Activated CD4-positive, alpha-beta memory T cell treated with anti-CD3 and anti-CD28 coated beads for 36 hours (primary cell): ENCODE data around the gene METRN. TPM values are rescaled to one million over a fixed set of nuclear protein-coding genes. Genes with fewer than 3 reads are reported as not detected.
A peak's percentile ranks its signal among the peaks of the same experiment; 100 is the strongest.

Experiments
- CTCF ChIA-PET: fragments of 350-600 bp; sonication (Branson Sonifier 250); formaldehyde crosslinking; loops from one replicate; lab custom pipeline; 2021; ENCODE audit warnings: antibody characterized with exemption, inconsistent platforms; lab: Charles Lee
- POLR2A ChIA-PET: fragments of 350-600 bp; sonication (Branson Sonifier 250); formaldehyde crosslinking; loops from one replicate; lab custom pipeline; 2021; ENCODE audit warnings: antibody characterized with exemption; lab: Charles Lee
- DNase-seq: peaks from one replicate; pipeline ENCODE4 v3.0.0-alpha.2; 2020
- H3K27ac Mint-ChIP-seq: one replicate; pipeline ENCODE4 v1.8.0; 2021; ENCODE audit warnings: mixed read lengths
- H3K27me3 Mint-ChIP-seq: one replicate; pipeline ENCODE4 v1.8.0; 2021; ENCODE audit warnings: mixed read lengths
- H3K36me3 Mint-ChIP-seq: one replicate; pipeline ENCODE4 v1.8.0; 2021; ENCODE audit warnings: mixed read lengths
- H3K4me1 Mint-ChIP-seq: one replicate; pipeline ENCODE4 v1.8.0; 2021; ENCODE audit warnings: low read depth, mixed read lengths
- H3K4me3 Mint-ChIP-seq: one replicate; pipeline ENCODE4 v1.8.0; 2021; ENCODE audit warnings: mild to moderate bottlenecking, mixed read lengths
- H3K9me3 Mint-ChIP-seq: one replicate; pipeline ENCODE4 v1.8.0; 2021; ENCODE audit warnings: mixed read lengths
- intact Hi-C: fragments of 100-400 bp; cut with micrococcal nuclease; formaldehyde crosslinking; loops from one replicate; pipeline ENCODE4 v1.15.1; 2023
- total RNA-seq, 2 experiments: library from RNA; stranded (reverse); gene quantifications; one replicate each; pipeline ENCODE4 v1.2.3, GENCODE V29; 2021

Gene METRN
- total RNA-seq, 2 experiments from 2014 or later: 14.6 to 16.0 TPM

DNA sequence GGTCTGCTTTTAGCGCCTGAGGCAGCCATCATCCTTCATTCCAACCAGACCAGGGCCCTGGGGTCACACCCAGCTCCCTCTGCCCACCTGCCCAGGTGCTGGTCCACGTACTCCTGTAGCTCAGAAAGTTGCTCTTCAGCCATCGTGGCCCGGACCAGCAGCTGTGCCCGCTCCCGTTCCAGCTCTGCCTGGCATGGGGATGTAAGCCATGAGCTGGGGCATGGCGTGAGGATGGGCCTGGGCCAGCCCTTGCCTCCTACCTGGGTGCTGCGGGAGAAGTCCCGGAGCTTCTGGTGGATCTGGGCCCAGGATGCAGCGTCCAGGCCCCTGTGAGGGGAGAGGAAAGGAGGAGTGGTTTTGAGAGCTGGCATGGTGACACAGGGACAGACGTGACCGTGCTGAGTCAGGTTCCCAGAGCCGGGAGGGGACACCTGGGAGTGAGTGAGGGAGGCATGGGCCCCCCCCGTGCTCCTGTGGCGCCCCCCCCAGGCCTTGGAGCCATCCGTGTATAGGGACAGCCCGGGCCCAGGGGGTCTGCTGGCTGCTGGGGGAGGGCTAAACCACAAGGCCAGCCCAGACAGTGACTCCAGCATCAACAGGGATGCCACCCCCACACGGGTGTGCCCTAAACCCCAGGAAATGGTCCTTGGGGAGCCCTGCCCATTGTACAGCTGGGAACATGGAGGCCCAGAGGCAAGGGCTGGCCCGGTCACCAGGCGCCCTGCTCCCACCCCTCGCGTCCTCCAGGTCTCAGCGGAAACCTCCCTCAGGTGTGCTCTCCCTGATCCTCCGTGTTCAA lies 8.1 kb downstream of the METRN start:
- intact Hi-C loops: no loop called here
- H3K27ac Mint-ChIP-seq: no peak overlapping the region
- H3K9me3 Mint-ChIP-seq: no peaks in the 10 kb centered on the region
- H3K27me3 Mint-ChIP-seq: no peaks in the 10 kb centered on the region
- H3K4me3 Mint-ChIP-seq: no peak overlapping the region
- ChIA-PET CTCF (interaction anchor here (1.3 to 2.9 kb wide), 4 partner anchors 10 to 18 kb away, joined by 4 to 21 read pairs (median 4); partner anchors contain the start of gene CIAO3), POLR2A (interaction anchor here (2.4 kb wide), 1 partner anchor 12 kb away, joined by 10 read pairs; no protein-coding TSS in a partner anchor)
- DNase-seq: no peak
- no peaks in the 10 kb centered on the region for H3K36me3 Mint-ChIP-seq
- H3K4me1 Mint-ChIP-seq: peaks cover 14% of the 10 kb centered on the region

DNA sequence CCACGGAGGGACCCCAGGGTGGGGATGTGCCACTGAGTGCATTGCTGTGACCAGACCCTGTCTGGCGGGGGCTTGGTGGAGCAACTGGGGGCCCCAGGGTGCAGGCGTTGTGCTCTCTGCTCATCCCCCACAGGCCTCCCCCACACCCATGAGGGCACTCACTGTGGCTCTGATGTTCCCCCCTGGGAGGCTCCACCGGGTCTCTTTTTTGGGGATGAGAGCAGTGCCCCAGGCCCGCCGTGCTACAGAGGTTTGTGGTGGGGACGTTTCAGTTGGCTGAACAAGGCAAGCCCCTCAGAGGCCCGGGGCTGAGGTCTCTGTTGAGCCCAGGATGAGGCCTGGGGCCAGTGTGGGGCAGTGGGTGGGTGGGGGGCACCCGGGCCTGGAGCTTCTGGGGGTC lies 8.8 kb downstream of the METRN start:
- peaks cover 14% of the 10 kb centered on the region for H3K4me1 Mint-ChIP-seq
- H3K36me3 Mint-ChIP-seq: no peaks in the 10 kb centered on the region
- POLR2A ChIA-PET: no interaction called here
- no peak for DNase-seq
- H3K27me3 Mint-ChIP-seq: no peaks in the 10 kb centered on the region
- H3K9me3 Mint-ChIP-seq: no peaks in the 10 kb centered on the region
- intact Hi-C loops: no loop called here
- CTCF ChIA-PET: interaction anchor here (1.5 kb wide), 2 partner anchors 9 to 12 kb away, joined by 4 read pairs; no protein-coding TSS in a partner anchor
- H3K4me3 Mint-ChIP-seq: no peak overlapping the region
- no peak overlapping the region for H3K27ac Mint-ChIP-seq

DNA sequence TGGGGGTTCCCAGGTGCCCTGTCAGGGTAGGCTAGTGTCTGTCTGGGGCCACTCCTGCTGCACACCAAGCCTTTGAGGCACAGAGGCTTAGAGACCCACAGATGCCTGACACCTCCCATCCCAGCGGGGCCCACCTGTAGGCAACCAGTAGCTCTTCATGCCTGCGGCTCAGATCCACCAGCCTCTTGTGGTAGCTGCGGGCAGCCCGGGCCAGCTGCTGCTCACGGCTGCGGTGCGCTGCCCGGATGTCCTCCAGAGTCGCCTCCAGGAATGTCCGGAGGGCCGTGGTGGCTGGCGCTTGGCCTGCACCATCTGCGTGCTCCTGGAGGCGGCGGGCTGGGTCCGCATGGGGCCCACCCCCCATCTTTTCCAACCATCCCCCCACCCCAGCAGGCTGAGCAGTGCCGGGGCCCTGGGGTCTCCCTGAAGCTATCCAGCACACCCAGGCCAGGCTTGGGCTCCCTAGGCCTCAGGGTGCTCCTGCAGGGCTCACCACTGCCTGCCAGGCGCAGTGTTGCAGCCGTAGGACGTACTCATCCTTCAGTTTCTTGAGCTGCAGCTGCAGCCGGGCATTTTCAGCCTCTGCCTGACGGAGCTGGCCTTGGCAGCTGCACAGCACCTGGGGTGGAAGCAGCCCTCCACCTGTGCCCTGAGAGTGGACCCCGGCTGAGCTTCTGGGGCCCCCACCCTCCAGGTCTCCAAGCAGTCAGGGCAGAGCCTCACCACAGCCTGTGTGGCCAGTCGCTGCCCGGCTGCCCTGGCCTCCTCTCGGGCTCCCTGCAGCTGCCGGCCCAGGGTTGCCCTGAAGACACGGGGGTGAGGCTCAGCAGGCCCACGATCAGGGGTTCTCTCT lies 9.5 kb downstream of the METRN start:
- ChIA-PET POLR2A (interaction anchor here (1.3 to 3.2 kb wide), 2 partner anchors 9 to 12 kb away, joined by 5 to 9 read pairs; no protein-coding TSS in a partner anchor), CTCF (interaction anchor here (0.6 to 2.3 kb wide), 6 partner anchors 9 to 558 kb away, joined by 3 to 12 read pairs (median 4); partner anchors contain the start of gene METRN)

DNA sequence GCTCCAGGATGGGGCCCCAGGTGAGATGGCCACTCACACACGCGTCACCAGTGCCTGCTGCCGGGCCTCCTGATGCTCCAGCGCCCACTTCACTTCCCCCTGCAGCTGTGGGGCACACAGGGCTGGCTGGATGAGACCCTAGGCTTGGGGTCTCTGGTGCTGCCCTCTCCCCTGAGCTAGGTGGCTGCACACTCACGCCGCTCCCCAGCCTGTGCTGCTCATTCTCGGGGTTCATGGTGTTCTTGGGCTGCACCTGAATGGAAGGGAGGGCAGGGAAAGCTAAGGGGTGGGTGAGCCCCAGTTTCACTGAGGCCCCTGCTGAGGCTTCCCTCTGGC lies 10.1 kb downstream of the METRN start:
- DNase-seq: no peak
- Mint-ChIP-seq H3K36me3 (no peaks in the 10 kb centered on the region), H3K4me1 (peaks cover 4% of the 10 kb centered on the region), H3K4me3 (no peak overlapping the region), H3K27ac (no peak overlapping the region), H3K9me3 (no peaks in the 10 kb centered on the region), H3K27me3 (no peaks in the 10 kb centered on the region)
- ChIA-PET POLR2A (interaction anchor here (1.3 to 3.2 kb wide), 2 partner anchors 9 to 11 kb away, joined by 5 to 9 read pairs; no protein-coding TSS in a partner anchor), CTCF (interaction anchor here (0.6 to 2.3 kb wide), 5 partner anchors 8 to 557 kb away, joined by 3 to 12 read pairs (median 4); partner anchors contain the start of gene METRN)
- intact Hi-C loops: no loop called here

More for the DNA sequence above, 9.5 kb downstream of the METRN start:
- H3K27ac Mint-ChIP-seq: no peak overlapping the region
- peaks cover 8% of the 10 kb centered on the region for H3K4me1 Mint-ChIP-seq
- no peaks in the 10 kb centered on the region for H3K9me3 Mint-ChIP-seq
- no peaks in the 10 kb centered on the region for H3K36me3 Mint-ChIP-seq
- intact Hi-C loops: no loop called here
- no peak overlapping the region for H3K4me3 Mint-ChIP-seq
- no peaks in the 10 kb centered on the region for H3K27me3 Mint-ChIP-seq
- DNase-seq: no peak

DNA sequence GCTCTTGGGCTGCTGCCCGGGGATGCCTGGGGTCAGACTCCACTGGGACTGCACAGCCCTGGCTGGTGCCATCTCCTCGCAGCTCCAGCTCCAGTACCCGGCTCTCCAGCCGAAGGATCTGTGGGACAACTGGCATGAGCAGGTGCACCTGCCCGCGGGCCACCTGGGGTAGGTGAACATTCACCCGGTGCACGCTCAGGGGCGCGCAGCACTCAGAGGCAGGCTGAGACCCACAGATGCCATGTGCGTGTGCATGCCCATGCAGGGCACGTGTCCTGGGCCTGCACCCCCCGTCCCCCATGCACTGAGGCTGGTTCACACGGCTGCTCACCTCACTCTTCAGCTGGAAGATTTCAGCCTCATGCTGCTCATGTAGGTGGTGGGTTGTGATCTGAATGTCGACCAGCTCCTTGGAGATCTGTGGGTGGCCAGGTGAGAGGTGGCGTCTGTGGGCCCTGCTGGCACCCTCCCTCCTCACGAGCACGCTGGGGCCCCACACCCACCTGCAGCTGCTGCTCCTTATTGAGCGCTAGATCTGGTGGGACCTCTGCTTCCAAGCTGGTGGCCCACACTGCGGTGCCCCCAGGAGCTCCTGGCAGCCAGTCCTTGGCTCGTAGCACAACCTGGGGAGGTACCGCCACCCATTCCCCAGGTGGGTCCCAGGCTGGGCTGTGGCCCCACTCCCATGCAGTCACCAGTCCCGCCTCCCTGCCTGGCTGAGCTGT lies 10.7 kb downstream of the METRN start:
- no peaks in the 10 kb centered on the region for H3K36me3 Mint-ChIP-seq
- POLR2A ChIA-PET: interaction anchor here (1.1 to 3.2 kb wide), 3 partner anchors 10 to 30 kb away, joined by 3 to 9 read pairs (median 5); no protein-coding TSS in a partner anchor
- H3K27me3 Mint-ChIP-seq: no peaks in the 10 kb centered on the region
- DNase-seq: no peak
- no peaks in the 10 kb centered on the region for H3K9me3 Mint-ChIP-seq
- CTCF ChIA-PET: interaction anchor here (1.5 to 2.3 kb wide), 4 partner anchors 10 to 16 kb away, joined by 5 to 12 read pairs (median 8); partner anchors contain the start of genes CIAO3 and METRN
- intact Hi-C loops: no loop called here
- H3K4me3 Mint-ChIP-seq: no peak overlapping the region
- no peaks in the 10 kb centered on the region for H3K4me1 Mint-ChIP-seq
- H3K27ac Mint-ChIP-seq: no peak overlapping the region

DNA sequence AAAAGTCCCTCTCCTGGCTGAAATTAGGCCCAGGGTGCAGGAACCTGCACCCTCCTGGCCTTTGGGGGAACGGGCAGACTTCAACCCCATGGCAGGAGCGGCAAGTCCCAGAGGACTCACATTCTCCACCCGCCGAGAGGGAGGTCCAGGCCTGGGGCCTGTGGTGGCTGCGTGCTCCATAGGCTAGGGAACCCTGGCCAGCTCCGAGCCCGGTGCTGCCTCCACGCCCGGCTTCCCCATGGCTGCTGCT lies 11.2 kb downstream of the METRN start:
- Mint-ChIP-seq H3K27ac (no peak overlapping the region), H3K27me3 (no peaks in the 10 kb centered on the region), H3K9me3 (no peaks in the 10 kb centered on the region), H3K4me3 (no peak overlapping the region), H3K36me3 (no peaks in the 10 kb centered on the region), H3K4me1 (no peaks in the 10 kb centered on the region)
- POLR2A ChIA-PET: interaction anchor here (0.6 to 3.2 kb wide), 3 partner anchors 10 to 30 kb away, joined by 3 to 9 read pairs (median 3); no protein-coding TSS in a partner anchor
- CTCF ChIA-PET: interaction anchor here (1.5 to 2.3 kb wide), 4 partner anchors 10 to 15 kb away, joined by 5 to 12 read pairs (median 8); partner anchors contain the start of genes CIAO3 and METRN
- no peak for DNase-seq
- intact Hi-C loops: no loop called here

DNA sequence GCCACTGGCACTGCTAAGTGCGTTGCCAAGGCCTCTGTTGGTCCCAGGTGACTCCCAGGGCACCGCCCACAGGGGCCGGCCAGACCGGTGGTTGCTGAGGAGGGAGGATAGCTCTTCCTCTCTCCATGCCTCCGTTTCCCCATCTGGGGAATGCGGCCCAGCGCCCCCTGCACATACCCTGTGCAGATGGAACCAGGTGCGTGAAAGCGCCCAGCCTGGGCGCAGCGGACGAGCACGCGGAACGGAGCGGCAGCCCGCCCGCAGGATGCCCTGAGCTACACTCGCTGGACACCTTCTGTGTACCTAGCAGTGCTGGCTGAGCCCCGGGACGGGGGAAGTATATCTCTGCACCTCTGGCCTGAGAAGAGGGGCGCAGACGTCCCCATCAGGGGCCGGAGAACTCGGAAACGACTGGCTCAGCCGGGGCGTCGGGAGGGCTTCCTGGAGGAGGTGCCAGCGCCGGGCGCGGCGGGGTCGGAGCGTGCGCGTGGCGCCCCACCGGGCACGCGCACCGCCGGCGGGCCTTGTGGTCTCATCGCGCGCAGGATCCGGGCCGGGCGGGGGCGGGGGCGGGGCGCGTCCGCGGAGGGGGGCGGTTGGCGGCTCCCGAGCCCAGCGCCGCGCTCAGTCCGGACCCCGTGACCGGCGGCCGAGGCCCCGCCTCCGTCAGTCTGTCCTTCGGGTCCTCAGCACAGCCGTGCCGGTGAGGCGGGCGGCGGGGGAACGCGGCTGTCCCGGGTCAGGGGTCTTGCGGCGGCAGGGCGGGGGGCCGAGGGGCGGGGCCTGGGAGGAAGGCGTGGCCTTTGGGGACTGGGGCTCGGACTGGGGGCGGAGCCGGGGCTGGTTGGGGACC lies 11.7 kb downstream of the METRN start, which contains the start of the genes CCDC78 and HAGHL:
Gene CCDC78 (minus strand): TSS at position 6 of the 853 bp plus-strand sequence. CDS start 76 bp downstream, outside the sequence.
Gene HAGHL (plus strand): TSS at position 669 of the 853 bp plus-strand sequence. CDS start 404 bp downstream, outside the sequence.
- Mint-ChIP-seq H3K36me3 (no peaks in the 10 kb centered on the region), H3K27me3 (no peaks in the 10 kb centered on the region), H3K4me3 (peak within 1 kb of the TSS; percentile 56), H3K9me3 (no peaks in the 10 kb centered on the region), H3K27ac (no peak within 1 kb of the TSS), H3K4me1 (no peaks in the 10 kb centered on the region)
- CTCF ChIA-PET: interaction anchor here (1.5 to 2.7 kb wide), 4 partner anchors 9 to 14 kb away, joined by 5 to 11 read pairs (median 8); partner anchors contain the start of genes CIAO3 and METRN
- DNase-seq: peak; percentile 70
- intact Hi-C loops: no loop called here
- POLR2A ChIA-PET: interaction anchor here (0.6 to 3.2 kb wide), 3 partner anchors 11 to 31 kb away, joined by 3 to 9 read pairs (median 3); no protein-coding TSS in a partner anchor

DNA sequence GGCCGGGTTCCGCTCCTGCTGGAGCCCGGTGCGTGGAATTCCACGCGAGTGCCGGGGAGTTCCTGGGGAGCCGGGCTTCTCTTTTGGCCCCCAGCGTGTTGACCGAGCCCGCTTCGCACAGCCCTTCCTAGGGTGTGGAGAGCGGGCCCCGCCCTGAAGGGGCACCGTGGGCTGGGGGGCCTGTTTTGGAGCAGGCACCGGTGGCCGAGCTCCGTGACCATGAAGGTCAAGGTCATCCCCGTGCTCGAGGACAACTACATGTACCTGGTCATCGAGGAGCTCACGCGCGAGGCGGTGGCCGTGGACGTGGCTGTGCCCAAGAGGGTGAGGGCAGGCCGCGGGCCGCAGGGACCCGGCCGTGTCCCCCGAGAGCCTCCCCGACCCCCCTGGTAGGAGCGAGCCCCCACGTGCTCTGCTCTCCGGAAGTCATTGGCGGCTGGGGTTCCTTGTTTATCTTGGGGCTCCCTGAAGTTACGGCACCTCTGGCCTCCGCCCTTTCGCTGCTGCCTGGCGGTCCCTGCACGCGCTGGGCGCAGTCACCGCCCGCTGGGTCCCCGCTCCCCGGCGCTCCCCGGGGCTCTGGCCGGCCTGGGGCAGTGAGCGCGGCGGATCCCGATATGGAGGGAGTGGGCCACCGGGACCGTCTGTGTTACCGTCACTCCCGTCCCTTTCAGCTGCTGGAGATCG lies 12.5 kb downstream of the METRN start:
- no peaks in the 10 kb centered on the region for H3K36me3 Mint-ChIP-seq
- H3K9me3 Mint-ChIP-seq: no peaks in the 10 kb centered on the region
- ChIA-PET POLR2A (interaction anchor here (1.6 to 3.2 kb wide), 3 partner anchors 12 to 61 kb away, joined by 5 to 9 read pairs (median 8); partner anchors contain the start of genes CHTF18, CIAO3 and RPUSD1), CTCF (interaction anchor here (0.9 to 5.5 kb wide), 3 partner anchors 7 to 58 kb away, joined by 3 to 33 read pairs (median 11); partner anchors contain the start of genes ANTKMT and METRN)
- no peaks in the 10 kb centered on the region for H3K4me1 Mint-ChIP-seq
- H3K4me3 Mint-ChIP-seq: peak overlapping the region; percentile 48
- H3K27me3 Mint-ChIP-seq: no peaks in the 10 kb centered on the region
- DNase-seq: no peak
- intact Hi-C loops: no loop called here
- H3K27ac Mint-ChIP-seq: no peak overlapping the region

DNA sequence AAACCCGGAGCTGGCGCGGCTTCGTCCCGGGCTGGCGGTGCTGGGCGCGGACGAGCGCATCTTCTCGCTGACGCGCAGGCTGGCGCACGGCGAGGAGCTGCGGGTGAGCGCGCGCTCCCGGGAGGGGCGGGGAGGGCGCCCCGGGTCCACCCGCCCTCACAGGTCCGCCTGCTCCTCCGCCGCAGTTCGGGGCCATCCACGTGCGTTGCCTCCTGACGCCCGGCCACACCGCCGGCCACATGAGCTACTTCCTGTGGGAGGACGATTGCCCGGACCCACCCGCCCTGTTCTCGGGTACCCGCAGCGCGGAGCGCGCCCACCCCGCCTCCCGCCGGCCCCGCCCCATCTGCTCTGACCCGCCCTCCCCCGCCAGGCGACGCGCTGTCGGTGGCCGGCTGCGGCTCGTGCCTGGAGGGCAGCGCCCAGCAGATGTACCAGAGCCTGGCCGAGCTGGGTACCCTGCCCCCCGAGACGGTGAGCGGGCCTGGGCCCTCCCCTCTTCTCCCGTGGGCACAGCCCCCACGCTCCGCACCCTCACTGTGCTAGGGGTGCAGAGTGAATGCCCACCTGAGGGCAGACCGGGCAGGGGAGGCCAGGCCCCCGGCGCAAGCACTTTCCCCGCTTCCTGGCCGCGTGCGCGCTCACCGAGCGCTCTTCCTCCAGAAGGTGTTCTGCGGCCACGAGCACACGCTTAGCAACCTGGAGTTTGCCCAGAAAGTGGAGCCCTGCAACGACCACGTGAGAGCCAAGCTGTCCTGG lies 13.4 kb downstream of the METRN start:
- H3K27me3 Mint-ChIP-seq: no peaks in the 10 kb centered on the region

More for the DNA sequence above, 13.4 kb downstream of the METRN start:
- Mint-ChIP-seq H3K4me3 (peak overlapping the region; percentile 57), H3K4me1 (no peaks in the 10 kb centered on the region), H3K9me3 (no peaks in the 10 kb centered on the region), H3K36me3 (no peaks in the 10 kb centered on the region), H3K27ac (no peak overlapping the region)
- DNase-seq: peak; percentile 72
- CTCF ChIA-PET: interaction anchor here (0.9 to 5.5 kb wide), 3 partner anchors 8 to 57 kb away, joined by 3 to 33 read pairs (median 11); partner anchors contain the start of genes ANTKMT and METRN
- intact Hi-C loops: no loop called here
- POLR2A ChIA-PET: interaction anchor here (0.6 to 1.6 kb wide), 4 partner anchors 8 to 60 kb away, joined by 3 to 8 read pairs (median 4); partner anchors contain the start of genes CHTF18, CIAO3, RPUSD1 and STUB1
